SKM-1 (cell line): ENCODE data around the gene DTX4.

Experiments used
- DNase-seq: peaks from one replicate; lab custom pipeline; 2025; ENCODE audit not compliant: unreplicated experiment; lab: John Stamatoyannopoulos, UW

Gene DTX4

DNA sequence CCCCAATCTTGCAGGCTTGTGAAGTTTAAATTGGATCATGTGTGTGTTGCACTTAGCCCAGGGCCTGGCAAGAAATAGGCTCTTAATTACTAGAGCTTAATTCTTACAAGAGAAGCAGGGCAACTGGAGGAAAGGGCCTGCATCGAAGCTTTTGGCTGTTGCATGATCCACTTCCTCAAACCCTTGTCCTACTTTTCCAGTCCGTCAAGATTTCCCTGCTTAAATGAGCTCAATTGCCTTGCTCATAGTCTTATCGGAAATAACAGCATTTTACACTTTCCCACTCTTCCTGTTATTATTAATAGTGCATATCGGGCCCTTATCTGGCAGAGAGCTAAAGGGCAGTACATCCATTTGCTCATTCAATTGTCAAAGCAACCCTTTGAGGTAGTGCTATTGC lies 18.1 kb downstream of the DTX4 start:
- DNase-seq = no peak

DNA sequence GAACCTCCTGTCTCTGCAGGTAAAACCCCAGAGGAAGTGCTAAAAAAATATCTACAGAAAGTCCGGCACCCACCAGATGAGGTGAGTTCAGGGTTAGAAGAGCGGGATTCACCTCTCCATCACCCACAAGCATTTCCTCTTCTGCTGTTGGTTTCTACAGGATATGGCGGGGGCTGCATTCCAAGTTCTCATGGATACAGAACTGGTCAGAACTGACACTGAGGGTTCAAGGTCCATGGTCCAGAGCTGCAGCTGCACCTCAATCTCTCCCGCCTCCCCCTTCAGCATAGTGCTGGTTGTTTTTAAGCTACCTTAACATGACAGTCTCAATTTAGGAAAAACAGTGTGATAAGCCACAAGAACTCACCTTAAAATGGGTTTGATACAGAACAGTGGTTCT lies 19.2 kb downstream of the DTX4 start:
- DNase-seq = no peak

DNA sequence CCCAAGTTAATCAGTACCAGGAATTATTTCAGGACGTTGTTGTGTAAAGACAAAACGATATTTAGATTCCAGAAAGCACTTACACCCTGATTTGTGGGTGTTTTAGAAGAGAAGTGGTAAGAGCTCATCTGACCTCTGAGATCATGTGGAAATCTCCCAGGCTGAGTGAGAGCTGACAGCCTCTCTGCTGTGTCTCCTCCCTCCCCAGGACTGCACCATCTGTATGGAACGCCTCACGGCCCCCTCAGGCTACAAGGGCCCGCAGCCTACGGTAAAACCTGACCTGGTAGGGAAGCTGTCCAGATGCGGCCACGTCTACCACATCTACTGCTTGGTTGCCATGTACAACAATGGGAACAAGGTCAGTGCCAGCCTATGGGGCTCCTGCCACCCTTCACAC lies 20.0 kb downstream of the DTX4 start:
- DNase-seq = no peak

DNA sequence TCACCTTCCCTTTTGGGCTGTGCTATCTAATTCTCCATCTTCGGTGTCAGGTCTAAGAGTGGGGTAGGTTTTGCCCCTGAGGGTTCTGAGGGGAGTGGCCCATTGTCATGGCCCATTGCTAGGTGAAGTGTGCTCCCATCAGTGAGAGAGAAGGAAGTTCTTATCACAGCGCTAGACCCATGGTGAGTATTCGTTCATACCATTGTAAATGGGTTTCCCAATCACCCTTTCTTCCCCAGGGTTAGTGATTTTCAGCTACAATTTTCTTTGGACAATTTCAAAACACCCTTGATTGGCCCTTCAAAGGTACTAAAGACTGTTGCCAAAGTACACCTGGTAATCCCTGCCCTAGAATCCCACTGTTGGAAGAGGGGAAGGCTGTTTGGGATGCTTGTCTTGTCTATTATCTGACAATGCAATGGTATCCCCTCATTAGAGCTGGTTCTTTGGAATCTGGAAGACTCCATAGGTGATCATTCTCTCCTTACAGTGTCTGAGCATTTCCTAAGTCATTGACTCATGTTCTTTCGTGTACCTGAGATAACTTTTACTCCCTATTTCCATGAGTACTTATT lies 20.6 kb downstream of the DTX4 start:
- DNase-seq = no peak

DNA sequence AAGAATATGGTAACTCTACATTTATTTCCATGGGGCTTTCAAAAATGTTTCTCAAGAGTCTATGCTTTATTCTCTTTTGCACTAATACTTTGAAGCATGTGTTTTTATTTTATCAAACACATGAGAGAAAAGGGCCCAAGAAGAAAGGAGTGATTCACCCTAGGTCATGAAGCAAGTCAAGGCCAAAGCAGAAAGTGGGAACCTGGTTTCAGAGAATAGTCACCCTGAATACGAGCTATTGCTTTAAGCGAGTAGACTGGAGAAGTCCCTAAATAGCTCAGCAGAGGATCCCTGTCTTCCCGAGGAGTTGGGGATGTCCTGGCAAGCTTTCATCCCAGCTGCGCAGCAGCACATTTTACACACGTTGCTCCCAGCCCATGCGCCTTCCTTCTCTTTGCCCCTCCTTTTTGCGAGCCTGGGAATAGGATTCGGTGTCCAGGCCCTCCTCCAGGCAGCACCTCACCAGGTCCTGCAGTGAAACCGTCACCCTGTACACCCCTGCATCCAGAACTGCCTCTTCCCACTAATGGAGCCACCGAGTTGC lies 21.7 kb downstream of the DTX4 start:
- DNase-seq = no peak

DNA sequence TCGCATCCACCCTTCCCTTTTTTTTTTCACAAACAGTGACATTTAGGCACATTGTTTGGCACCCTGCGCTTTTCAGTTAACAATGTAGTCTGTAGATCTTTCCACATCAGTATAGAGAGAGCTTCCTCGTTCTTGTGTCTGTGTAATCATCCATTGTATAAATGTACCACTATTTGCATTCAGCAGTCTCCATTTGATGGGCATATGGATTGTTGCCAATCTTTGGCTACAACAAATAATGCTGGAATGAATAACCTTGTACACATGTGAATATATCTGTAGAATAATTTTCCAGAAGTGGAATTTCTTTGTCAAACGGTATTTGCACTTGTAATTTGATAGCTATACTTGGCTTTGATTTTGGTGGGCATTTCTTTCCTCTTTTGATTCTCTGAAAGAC lies 23.7 kb downstream of the DTX4 start:
- no peak for DNase-seq

DNA sequence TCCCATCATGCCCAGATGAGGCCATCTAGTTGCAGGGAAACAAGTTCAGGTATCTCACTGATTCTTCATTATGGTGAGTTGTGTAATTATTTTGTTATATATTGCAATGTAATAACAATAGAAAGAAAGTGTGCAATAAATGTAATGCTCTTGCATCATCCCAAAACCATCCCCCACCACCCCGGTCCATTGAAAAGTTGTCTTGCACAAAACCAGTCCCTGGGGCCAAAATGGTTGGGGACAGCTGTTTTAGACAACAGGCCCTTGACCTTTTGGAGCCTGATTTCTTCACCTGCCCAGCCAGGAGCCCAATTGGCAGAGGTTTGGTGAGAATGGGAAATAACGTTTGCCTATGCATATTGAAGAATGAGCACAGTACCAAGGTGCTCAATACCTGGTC lies 24.8 kb downstream of the DTX4 start:
- no peak for DNase-seq

DNA sequence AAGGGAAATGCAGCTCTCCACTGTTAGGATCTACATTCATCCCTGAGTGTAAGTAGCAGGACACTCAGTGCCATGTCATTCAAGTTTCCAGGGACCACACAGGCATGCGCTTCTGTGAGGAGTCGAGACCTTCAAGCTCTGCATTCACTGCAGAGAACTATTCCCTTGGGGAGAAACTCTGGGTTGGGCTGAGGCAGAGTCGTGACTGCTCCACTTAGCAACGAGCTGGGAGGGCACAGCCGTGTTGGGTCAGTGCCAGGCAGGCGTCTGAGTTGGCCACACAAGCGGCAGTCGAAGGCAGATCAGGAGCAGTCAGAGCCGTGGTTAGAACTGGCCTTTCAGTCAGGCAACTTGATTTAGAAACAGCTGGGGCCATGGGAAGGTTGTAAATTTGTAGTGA lies 26.1 kb downstream of the DTX4 start:
- no peak for DNase-seq

DNA sequence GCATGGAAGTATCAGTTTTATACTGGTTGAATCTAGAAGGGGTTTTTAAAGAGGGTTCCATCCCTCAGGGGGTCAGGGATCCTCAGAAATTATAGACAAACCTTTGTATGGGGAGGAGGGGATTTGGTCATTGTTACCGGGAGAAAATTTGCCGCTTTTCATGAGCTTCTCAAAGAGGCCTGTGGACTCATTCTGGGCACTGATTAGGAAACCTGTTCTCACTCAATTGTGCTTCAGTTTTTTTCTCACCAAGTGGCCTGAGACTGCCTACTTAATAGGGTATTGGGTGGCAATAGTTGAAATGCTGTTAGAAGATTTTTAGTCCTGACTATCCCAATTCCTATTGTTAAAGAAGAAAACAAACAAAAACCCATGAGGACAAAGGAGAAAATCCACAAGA lies 26.8 kb downstream of the DTX4 start:
- no peak for DNase-seq

DNA sequence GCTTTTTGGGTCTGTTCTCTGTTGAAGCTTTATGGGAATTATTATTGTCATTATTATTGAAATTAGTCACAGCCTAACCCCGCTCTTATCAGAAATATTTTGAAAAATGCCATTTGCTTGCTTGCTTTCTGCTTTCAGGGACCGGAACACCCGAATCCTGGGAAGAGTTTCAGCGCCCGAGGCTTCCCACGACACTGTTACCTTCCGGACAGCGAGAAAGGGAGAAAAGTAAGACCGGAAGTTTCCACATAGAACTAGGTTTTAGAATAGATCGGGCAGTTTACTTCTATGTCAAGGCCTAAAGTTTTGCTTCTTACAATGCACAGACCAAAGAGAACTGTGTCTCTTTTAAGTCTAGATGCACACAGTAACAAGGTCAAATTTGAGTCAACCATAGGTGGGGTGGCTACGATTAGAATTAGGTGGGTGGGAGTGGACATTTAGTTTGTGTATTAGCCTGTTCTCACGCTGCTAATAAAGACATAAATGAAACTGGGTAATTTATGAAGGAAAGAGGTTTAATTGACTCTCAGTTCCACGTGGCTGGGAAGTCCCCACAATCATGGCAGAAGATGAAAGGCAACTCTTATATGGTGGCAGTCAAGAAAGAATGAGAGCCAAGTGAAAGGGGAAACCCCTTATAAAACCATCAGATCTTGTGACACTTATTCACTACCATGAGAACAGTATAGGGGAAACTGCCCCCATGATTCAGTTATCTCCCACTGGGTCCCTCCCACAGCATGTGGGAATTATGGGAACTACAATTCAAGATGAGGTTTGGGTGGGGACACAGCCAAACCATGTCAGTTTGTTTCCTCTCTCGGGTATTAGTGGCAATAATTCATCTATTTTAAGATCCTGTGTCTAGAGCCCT lies 27.9 kb downstream of the DTX4 start:
- DNase-seq = no peak

DNA sequence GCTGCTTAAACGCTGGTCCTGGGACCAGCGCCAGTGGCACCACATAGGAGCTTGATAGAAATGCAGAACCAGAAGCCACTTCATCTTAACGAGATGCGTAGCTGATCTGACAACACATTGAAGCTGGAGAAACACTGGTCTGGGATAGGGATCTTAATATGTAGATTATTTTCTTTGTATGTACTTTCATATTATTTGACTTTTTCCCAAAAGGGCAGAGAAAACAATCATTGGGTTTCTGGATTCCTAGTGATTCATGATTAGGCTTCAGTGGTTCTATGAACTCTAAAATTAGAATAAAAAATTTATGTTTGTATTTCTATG lies 28.5 kb downstream of the DTX4 start:
- no peak for DNase-seq

DNA sequence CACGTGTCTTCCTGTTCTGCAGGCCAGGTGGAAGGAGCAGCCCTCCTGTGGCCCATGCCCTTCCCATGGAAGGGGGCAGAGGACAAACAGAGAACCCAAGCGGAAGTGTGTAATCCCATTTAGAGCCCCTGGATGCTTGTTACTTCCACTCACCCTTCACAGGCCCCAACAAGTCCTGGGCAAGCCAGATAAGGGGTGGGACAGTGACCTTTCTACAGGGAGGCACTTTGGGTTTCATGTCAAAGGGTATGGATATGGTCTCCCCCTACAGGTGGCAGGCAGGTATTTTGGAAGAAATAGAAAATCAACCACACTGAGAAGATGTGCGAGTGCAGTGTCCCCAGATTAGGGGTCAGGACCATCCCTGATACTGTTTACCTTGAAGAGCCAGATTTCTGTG lies 29.4 kb downstream of the DTX4 start:
- no peak for DNase-seq

DNA sequence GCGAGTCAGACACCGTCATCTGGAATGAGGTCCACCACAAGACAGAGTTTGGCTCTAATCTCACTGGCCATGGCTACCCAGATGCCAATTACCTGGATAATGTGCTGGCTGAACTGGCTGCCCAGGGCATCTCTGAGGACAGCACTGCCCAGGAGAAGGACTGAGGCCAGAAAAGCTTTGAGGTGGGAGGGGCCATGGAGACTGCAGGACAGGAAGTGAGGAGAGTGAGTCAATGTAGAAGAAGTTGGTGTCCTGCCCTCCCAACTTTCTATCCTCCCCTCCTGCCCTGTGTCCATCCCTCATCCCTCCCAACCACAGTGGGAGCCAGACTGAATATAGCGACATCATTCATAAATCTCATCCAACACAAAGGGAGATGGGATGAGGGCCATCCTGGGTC lies 32.8 kb downstream of the DTX4 start:
- no peak for DNase-seq

DNA sequence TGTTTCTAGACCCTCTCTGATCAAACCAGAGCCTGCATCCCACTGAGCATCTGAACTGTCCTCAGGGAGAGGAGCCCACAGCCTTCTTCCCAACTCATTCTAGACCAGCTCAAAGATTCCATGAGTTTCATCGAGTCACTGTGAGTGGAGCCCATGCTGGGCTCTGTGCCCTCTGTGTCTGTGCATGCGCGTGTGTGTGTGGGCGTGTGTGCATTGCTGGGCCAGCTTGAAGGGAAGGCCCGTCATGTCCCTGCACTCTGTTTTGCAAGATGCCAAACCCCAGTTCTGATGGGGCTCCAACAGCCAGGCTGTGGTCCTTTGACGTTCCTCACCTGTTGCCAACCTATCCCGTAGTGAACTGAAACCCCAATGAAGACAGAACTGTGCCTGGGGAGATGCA lies 33.7 kb downstream of the DTX4 start:
- no peak for DNase-seq

DNA sequence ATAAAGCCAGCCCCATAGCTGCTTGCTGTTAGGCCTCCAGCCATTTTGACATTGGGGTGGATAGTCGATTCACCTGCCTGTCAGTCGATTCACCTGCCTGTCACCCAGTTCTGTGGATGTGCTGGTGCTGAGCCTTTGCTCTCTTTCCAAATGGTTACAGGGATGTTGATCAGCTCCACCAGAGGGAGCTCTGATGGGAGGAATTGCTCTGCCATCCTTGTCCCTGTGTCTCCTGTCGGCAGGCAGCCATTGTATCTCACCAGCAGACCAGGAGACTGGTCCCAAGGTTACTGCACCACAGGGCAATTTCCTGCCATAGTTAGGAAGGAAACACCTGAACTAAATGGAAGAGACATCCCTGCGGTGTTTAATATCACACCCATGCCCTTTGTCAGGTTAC lies 34.7 kb downstream of the DTX4 start:
- DNase-seq = peak; percentile 15

DNA sequence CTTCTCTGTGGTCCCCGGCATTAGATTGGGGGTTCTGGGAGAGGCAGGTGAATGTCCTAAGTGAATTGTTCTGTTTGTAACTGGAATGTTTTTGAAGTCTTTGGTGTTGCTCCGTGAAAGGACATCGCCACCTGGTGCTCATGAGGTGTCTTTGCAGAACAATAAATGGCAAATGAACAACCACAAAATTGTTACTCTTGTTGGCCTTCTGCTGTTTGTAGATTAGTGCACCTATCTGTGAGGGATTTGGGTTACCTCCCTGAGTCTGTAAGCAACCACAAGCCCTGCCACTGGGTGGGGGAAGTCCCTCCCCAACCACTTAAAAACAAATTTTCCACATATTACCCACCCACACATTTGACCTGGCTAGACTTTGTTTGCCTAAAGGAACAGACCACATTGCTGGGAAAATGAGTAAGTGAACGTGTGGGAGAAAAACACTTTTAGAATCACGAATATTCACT lies 36.1 kb downstream of the DTX4 start:
- DNase-seq = peak; percentile 30

DNA sequence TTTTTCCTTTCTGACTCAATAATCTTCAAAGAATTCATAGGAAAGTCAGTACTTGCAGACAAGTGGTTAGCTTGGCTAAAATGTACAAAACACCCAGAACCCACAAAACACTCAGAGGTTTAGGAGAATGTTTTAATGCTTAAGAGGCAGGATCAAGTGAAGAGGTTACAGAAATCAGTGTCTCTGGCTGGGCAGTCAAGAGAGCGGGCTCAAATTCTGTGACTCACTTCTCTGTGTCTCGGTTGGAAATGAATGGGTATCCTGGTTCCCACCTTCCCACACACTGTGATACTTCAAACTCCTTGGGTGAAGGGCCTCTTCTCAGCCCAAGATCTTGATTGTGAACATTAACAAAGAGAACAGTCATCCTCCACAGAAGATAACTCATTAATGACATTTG lies 37.0 kb downstream of the DTX4 start:
- no peak for DNase-seq

DNA sequence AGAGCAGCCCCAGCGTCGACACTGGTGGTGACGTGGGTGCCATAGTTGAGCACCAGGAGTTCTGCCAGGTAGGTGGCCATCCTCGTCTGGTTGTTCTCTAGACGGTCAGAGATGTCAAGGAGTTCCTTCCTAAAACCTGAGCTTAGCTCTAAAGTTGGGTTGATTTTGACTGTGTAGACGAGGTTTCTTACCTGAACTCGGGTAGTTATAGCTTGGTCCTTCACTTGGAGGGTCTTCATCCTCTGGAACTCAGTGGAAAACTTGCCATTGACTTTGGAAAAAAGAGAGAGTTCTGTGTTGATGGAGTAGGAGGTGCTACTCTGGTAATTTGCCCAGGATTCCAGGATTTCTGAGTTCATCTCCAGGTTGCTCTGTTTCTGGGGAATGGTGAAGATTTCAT lies 40.3 kb downstream of the DTX4 start:
- no peak for DNase-seq

DNA sequence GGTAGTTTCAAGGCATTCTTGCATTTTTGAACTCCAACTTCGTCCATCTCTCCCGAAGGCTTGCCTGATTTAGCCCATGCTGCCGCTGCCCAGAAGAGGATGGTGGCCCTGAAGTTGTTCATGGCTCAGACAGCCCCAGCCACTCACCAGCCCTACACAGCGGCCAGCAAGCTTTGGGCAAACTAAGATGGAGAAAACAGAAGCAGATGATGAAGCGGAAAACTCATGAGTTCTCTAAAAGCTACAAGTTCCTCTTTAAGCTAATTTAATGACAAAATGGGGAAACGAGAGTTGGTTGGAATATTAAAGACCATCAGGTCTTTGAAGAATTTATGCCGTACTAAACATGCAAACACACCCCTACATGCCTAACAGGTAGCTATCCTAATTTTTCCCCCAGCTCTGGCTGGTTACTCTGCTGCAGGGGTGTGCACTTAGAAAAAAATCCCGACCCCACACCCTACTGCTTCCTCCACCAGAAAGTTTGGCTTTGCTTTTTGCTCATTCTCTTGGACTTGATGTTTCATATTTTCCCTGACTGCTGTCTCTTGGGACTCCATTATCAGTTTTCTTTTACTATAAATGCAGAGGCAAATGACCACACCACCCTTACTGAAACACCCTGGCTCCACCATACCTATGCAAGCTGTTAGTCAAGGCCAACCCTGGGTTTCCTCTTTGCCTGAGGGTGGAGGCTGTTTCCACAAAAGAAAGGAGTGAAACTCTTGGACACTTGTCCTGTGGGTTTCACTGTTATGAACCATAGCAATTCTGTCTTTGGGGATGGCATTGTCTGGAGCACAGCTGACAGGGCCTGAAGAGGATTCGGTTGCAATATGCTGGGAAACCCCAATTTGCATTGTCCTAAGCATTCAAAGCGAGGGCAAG lies 41.1 kb downstream of the DTX4 start, which contains the start of gene MPEG1:
MPEG1 (minus strand) TSS at position 184 of the 888 bp plus-strand sequence; CDS start at position 122, 62 bp downstream.
- peak; percentile 42 for DNase-seq

DNA sequence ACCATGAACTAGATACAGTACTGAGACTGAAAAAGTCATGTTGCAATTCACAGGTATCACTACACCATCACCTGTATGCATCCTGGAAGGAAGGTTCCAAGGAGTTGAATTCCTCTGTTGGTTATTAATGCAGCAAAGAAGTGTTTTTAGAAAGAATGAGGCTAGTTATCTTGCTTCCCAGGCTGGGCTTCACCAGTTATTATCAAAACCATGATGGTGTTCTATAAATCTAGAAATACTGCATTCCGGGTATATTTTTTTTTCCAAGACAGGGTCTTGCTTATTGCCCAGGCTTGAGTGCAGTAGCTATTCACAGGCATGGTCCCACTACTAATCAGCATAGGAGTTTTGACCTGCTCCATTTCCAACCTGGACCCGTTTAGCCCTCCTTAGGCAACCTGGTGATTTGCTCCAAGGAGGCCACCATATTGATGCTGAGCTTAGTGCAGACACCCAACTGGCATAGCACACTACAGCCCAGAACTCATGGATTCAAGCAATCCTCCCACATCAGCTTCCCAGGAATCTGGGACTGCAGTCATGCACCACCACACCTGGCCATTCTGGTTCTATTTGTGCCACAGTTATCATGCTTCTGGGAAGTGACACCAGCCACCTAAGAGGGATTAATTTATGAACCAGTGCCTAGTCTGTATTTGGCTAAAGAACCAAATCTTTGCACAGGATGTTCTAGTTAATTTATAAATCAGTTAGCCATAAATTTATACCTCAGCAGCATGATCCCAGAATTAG lies 42.4 kb downstream of the DTX4 start:
- DNase-seq = no peak
